D721Med (cell line): ENCODE data around the gene C10orf105.

Experiments used
- DNase-seq: peaks from one replicate; pipeline ENCODE4 v3.0.0; 2011; ENCODE audit warnings: low spot score; ENCODE audit not compliant: insufficient read length
- FAIRE-seq: peaks from 2 replicates; lab custom pipeline; 2011; peaks lifted over from hg19 to GRCh38; lab: Jason Lieb, UNC
- TF ChIP-seq, protein P1 (sequence below): IDR thresholded peaks from 2 replicates; pipeline ENCODE4 v1.5.1; 2012; ENCODE audit warnings: mild to moderate bottlenecking, control low read depth; ENCODE audit not compliant: insufficient read depth; ENCODE audit errors: missing control alignments

Gene C10orf105

DNA sequence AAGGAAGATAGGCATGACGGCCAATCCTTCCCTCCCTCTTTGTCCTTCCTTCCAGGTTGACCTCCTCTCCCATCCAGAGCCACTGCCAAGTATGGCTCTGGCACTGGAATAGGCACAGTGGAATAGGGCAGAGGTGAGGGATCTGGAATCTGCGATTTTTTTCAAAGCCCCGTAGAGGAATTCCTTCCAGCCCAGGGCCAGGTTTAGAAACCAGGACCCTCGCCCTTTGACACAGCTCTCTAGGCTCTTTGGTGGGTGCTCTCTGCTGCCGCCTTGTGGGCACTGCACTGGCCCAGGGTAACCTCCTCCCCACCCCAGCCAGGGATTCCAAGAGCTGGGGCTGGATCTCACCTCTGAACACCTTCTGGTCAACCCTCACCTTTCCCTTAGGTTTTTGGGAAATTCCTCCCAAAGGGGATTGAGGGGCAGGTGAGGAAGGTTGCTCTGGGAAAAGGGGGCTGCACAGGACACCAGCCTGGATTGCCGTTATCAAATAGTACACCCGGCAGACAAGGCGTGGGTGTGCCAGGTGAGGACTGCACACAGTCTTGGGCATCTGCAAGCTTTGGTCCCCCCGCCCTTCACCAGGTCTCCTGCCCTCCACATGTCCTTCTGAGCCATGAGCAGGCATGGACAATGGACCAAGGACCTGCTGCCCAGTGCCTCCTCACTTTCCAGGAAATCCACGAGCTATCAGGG, 22.8 kb downstream of the C10orf105 start:
- TF ChIP-seq, protein P1, sequence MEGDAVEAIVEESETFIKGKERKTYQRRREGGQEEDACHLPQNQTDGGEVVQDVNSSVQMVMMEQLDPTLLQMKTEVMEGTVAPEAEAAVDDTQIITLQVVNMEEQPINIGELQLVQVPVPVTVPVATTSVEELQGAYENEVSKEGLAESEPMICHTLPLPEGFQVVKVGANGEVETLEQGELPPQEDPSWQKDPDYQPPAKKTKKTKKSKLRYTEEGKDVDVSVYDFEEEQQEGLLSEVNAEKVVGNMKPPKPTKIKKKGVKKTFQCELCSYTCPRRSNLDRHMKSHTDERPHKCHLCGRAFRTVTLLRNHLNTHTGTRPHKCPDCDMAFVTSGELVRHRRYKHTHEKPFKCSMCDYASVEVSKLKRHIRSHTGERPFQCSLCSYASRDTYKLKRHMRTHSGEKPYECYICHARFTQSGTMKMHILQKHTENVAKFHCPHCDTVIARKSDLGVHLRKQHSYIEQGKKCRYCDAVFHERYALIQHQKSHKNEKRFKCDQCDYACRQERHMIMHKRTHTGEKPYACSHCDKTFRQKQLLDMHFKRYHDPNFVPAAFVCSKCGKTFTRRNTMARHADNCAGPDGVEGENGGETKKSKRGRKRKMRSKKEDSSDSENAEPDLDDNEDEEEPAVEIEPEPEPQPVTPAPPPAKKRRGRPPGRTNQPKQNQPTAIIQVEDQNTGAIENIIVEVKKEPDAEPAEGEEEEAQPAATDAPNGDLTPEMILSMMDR = peak; percentile 77
- no peak for FAIRE-seq
- peak; percentile 77 for DNase-seq

DNA sequence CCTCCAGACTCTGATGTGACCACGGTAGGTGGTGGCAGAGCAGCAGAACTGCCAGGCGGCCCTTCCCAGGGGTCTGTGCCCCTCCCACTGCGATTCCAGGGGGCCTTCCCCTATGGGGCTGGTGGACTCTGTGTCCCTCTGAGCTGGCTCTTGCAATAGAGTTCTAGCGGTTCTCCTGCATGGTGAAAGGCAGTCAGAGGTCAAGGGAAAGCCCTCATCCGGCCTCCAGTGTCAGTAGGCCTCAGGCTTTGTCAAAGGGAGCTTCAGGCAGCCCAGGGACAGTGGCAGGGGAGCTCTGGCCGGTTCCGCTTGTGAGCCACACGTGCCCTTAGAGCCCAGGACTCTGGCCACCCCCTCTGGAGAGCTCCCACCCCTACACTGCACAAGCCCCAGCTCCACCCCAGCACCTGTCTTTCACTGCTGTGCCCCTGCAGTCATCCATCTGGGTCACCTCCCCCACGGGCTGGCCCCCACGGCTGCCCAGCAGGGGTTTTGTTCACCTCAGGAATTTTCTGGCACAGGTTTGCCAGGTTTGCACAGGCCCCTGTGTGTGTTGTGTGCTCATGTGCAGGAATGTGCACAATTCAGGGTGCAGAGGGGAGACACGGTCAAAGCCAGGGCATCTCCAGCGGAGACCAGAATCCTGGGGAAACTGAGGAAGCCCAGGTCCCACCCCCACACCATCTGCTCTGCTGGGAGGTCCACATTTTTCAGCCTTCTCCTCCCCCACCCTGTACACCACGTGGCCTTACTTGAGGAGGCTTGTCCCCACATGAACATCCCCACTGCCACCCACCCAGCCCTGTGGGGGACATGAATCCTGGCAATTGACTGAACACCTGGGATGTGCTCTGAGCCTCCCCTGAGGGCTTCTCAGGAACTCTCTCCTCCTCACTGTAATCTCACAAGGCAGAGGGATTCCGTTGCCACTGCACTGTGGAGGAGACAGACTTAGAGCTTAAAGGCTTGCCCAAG, 23.8 kb downstream of the C10orf105 start:
- FAIRE-seq = no peak
- DNase-seq = no peak
- TF ChIP-seq, protein P1 = no peak

DNA sequence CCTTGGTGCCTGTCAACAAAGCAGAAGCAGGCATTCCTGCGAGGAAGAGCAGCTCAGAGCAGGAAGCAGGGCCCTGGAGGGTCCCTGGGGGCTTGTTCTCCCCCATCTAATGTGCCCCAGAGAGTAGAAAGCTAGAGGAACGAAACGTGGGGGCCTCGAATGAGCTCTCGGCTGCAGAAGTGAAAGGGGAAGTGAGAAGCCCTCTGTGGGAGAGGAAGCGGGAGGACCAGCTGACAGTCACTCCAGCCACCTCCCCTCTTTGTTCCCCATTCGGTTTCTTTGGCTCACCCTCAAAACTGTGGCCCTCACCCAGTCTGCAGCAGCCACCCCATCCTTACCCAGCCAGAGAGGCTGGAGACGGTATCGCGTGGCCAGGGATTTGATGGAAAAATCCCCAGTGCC, 25.0 kb downstream of the C10orf105 start:
- DNase-seq (no peak), FAIRE-seq (no peak)
- TF ChIP-seq, protein P1 = no peak

DNA sequence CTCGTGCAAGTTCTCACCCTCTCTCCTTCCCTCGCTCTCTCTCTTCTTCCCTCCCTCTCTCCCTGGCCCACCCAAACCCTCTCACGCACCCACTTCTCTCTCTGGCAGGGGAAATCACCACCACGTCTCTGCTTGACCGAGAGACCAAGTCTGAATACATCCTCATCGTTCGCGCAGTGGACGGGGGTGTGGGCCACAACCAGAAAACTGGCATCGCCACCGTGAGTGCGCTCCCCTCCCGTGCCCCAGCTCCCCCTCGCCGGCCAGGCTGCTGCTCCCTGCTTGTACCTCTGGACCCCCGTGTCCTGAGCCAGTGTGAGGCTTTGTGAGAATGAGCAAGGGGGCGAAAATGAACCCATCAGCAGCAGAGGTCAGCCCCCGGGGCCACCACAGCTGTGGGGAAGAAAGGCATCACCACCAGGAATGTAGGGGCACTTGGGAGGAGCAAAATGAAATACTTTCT, 25.5 kb downstream of the C10orf105 start:
- no peak for DNase-seq
- no peak for FAIRE-seq
- TF ChIP-seq, protein P1 = no peak

DNA sequence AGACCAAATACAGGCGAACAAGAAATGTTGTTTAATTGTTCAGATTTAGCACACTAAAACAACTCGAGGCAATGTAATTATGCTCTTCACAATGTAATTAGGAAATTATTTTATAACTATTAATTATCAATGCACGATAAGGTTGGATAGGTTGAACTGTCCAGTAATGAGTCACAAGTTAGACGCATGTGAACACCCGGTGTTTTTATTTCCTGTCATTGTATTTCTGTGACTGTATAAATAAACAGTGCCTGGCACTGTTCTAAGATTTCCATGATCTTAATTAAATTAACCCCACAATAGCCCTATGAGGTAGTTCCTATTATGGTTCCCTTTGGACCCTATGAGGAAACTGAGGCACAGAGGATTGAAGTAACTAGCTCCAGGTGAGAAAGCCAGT, 26.2 kb downstream of the C10orf105 start:
- TF ChIP-seq, protein P1 = no peak
- DNase-seq (no peak), FAIRE-seq (no peak)

DNA sequence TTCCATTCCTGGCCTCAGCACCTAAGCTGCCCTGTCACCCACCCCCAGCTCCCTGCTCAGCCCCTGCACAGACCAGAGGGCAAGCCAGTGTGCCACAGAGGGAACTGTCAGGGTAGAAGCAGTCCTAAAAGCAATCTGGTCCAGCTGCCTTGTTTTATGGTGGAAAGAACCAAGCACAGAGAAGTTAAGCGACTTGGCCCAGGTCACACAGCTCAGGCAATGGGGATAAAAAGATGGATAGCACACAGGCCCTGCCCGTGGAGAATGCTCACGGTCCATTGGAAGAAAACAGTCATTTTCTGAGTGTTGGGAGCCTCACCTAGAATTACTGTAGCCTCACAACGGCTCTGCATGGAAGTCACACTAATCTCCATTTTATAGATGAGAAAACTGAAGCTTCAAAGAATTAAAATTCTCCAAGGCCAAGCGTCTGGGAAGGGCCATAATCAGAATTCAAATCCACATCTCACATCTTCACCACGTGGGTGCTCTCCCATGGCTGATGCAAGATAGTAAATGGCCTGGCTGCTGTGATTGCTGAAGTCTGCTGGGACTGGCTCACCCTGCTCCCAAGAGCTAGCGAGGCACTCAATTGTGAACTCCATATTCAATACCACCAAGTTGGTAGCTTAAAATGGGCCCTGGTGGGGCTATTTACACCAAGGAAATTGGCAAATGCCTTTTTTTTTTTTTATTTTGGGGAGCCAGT, 26.8 kb downstream of the C10orf105 start:
- DNase-seq (no peak), FAIRE-seq (no peak)
- TF ChIP-seq, protein P1 = no peak
